B cell (primary cell): ENCODE data around the gene TAL1. TPM values are rescaled to one million over a fixed set of nuclear protein-coding genes. Genes with fewer than 3 reads are reported as not detected.

Experiments used
- ATAC-seq: fragments of 200-7000 bp; cut with Tn5 transposase; one replicate; pipeline ENCODE4 v1.10.0; 2021; ENCODE audit warnings: low read depth, mild to moderate bottlenecking, moderate number of reproducible peaks, moderate library complexity
- CTCF ChIA-PET: fragments of 350-600 bp; sonication (Branson Sonifier 250); formaldehyde crosslinking; loops from one replicate; lab custom pipeline; 2021; ENCODE audit warnings: antibody characterized with exemption, inconsistent platforms; lab: Charles Lee
- POLR2A ChIA-PET: fragments of 350-600 bp; sonication (Branson Sonifier 250); formaldehyde crosslinking; loops from one replicate; lab custom pipeline; 2021; ENCODE audit warnings: antibody characterized with exemption; lab: Charles Lee
- DNase-seq: peaks from one replicate; pipeline ENCODE4 v3.0.0; 2013
- H2AFZ ChIP-seq: 2 replicates; pipeline ENCODE4 v1.6.1; 2012; ENCODE audit warnings: mild to moderate bottlenecking, low read depth, low read length; ENCODE audit not compliant: insufficient read depth, poor library complexity, severe bottlenecking
- H3K27ac ChIP-seq, 2 donors: 1 replicate in 1 of 2; 2 replicates in 1 of 2; pipeline ENCODE4 v1.5.1; 2012 to 2013; ENCODE audit warnings: low read length in 2 of 2, mild to moderate bottlenecking in 2 of 2, moderate library complexity in 1 of 2
- H3K27me3 ChIP-seq, 4 experiments: fragments of 200-600 bp in 1 of 4; sonication (generic) in 1 of 4; replicated peaks in 1 of 4; 1 replicate in 2 of 4; 2 replicates in 2 of 4; pipeline versions ENCODE4 v1.6.1 to v1.7.0; 2013 to 2016; ENCODE audit warnings: low read length in 3 of 4, mild to moderate bottlenecking in 2 of 4, mixed read lengths in 1 of 4, moderate library complexity in 1 of 4; ENCODE audit not compliant: insufficient read depth in 4 of 4, control insufficient read depth in 3 of 4; ENCODE audit errors: control extremely low read depth in 1 of 4
- H3K36me3 ChIP-seq, 2 experiments: replicated peaks in 1 of 2; 1 replicate in 1 of 2; 2 replicates in 1 of 2; pipeline versions ENCODE4 v1.6.1 to v1.7.1; 2013; ENCODE audit warnings: low read length in 1 of 2; ENCODE audit not compliant: insufficient read depth in 2 of 2, control insufficient read depth in 1 of 2; ENCODE audit errors: control extremely low read depth in 1 of 2, extremely low read depth in 1 of 2
- H3K4me1 ChIP-seq, 2 donors: fragments of 200-600 bp in 1 of 2; sonication (generic) in 1 of 2; 1 replicate in 1 of 2; 2 replicates in 1 of 2; pipeline versions ENCODE4 v1.5.1 to v1.6.1; 2013 to 2017; ENCODE audit warnings: low read length in 2 of 2; ENCODE audit not compliant: control insufficient read depth in 2 of 2, insufficient read depth in 2 of 2
- H3K4me2 ChIP-seq: replicated peaks from 2 replicates; pipeline ENCODE3; 2012; ENCODE audit warnings: mild to moderate bottlenecking, low read depth, low read length; ENCODE audit not compliant: poor library complexity, severe bottlenecking
- H3K4me3 ChIP-seq, 5 experiments: fragments of 200-600 bp in 1 of 5; sonication (generic) in 1 of 5; 1 replicate in 3 of 5; 2 replicates in 2 of 5; pipeline versions ENCODE4 v1.5.1 to v1.7.0; 2011 to 2016; ENCODE audit warnings: low read length in 4 of 5, mild to moderate bottlenecking in 4 of 5, low read depth in 2 of 5, control low read depth in 1 of 5, moderate library complexity in 1 of 5; ENCODE audit not compliant: insufficient read depth in 1 of 5; ENCODE audit errors: control extremely low read depth in 1 of 5, extremely low read depth in 1 of 5
- H3K79me2 ChIP-seq: fragments of 200-600 bp; sonication (generic); one replicate; pipeline ENCODE4 v1.6.0; 2016; ENCODE audit warnings: low read length; ENCODE audit not compliant: control insufficient read depth, insufficient read depth
- H3K9ac ChIP-seq: fragments of 200-600 bp; sonication (generic); 2 replicates; pipeline ENCODE4 v1.6.1; 2017; ENCODE audit warnings: mild to moderate bottlenecking, low read length, moderate library complexity
- H3K9me3 ChIP-seq, 3 donors: one replicate each; pipeline versions ENCODE4 v1.6.1 to v1.7.1; 2013; ENCODE audit warnings: low read length in 2 of 3; ENCODE audit not compliant: control insufficient read depth in 2 of 3, insufficient read depth in 1 of 3; ENCODE audit errors: control extremely low read depth in 1 of 3
- H4K20me1 ChIP-seq: 2 replicates; pipeline ENCODE4 v1.6.0; 2012; ENCODE audit warnings: mild to moderate bottlenecking, low read length; ENCODE audit not compliant: insufficient read depth, control insufficient read depth, poor library complexity, severe bottlenecking
- H3K27ac Mint-ChIP-seq: one replicate; pipeline ENCODE4 v1.8.0; 2021; ENCODE audit warnings: mixed read lengths
- H3K27me3 Mint-ChIP-seq: one replicate; pipeline ENCODE4 v1.8.0; 2021; ENCODE audit warnings: mixed read lengths
- H3K4me1 Mint-ChIP-seq: one replicate; pipeline ENCODE4 v1.8.0; 2021; ENCODE audit warnings: mixed read lengths
- H3K4me3 Mint-ChIP-seq: one replicate; pipeline ENCODE4 v1.8.0; 2021; ENCODE audit warnings: mixed read lengths
- H3K9me3 Mint-ChIP-seq: one replicate; pipeline ENCODE4 v1.8.0; 2022; ENCODE audit warnings: mixed read lengths; ENCODE audit not compliant: insufficient read depth
- EZH2 ChIP-seq: IDR thresholded peaks from 2 replicates; pipeline ENCODE4 v1.6.1; 2012; ENCODE audit warnings: borderline replicate concordance, low read depth, mild to moderate bottlenecking, moderate library complexity, low read length; ENCODE audit not compliant: insufficient read depth, poor library complexity, severe bottlenecking
- WGBS: methylation state at CpG from one replicate; pipeline ENCODE4 v1.1.5; 2013; ENCODE audit warnings: missing lambda C conversion rate; ENCODE audit not compliant: insufficient coverage; 5-methylcytosine and 5-hydroxymethylcytosine counted together
- intact Hi-C: fragments of 100-400 bp; cut with micrococcal nuclease; formaldehyde crosslinking; loops from one replicate; pipeline ENCODE4 v1.10.0; 2022
- polyA plus RNA-seq: library from polyadenylated mRNA; depleted of rRNA; stranded (reverse); fragments of >200 nt; gene quantifications from 2 replicates; pipeline ENCODE4 v1.2.3, GENCODE V29; 2012
- total RNA-seq, 2 donors: library from RNA; stranded (reverse); fragments of 120-200 nt in 1 of 2; gene quantifications; 1 replicate in 1 of 2; 2 replicates in 1 of 2; pipeline versions ENCODE4 v1.2.3 to v1.2.4, GENCODE V29; 2013 to 2022
- TF ChIP-seq, protein P1 (sequence below): fragments of 200-600 bp; IDR thresholded peaks from one replicate; pipeline ENCODE4 v1.8.0; 2022; ENCODE audit warnings: antibody characterized with exemption, mild to moderate bottlenecking

TAL1 gene
- total and polyA plus RNA-seq, 2 donors (not counting 1 experiment from before 2014, with no cell fraction given) = not detected

- Histone ChIP-seq H3K27me3 (peaks cover 0 to 17% (median 2%) of the 10 kb centered on the region in 4 experiments), H3K9me3 (no peaks in the 10 kb centered on the region), H3K27ac (no peak overlapping the region), H3K4me3 (no peak overlapping the region), H3K4me2 (no peak overlapping the region), H3K4me1 (no peaks in the 10 kb centered on the region), H2AFZ (no peak overlapping the region), H3K9ac (no peak overlapping the region), H3K36me3 (no peaks in the 10 kb centered on the region), H4K20me1 (no peaks in the 10 kb centered on the region), H3K79me2 (no peaks in the 10 kb centered on the region)
- no peaks in the 10 kb centered on the region for H3K9me3 Mint-ChIP-seq
- H3K4me1 Mint-ChIP-seq = no peaks in the 10 kb centered on the region
- POLR2A ChIA-PET = no interaction called here
- H3K27me3 Mint-ChIP-seq = peaks cover 45% of the 10 kb centered on the region
- CTCF ChIA-PET = no interaction called here
- no peak for DNase-seq
- intact Hi-C loops = no loop called here
- TF ChIP-seq, protein P1, sequence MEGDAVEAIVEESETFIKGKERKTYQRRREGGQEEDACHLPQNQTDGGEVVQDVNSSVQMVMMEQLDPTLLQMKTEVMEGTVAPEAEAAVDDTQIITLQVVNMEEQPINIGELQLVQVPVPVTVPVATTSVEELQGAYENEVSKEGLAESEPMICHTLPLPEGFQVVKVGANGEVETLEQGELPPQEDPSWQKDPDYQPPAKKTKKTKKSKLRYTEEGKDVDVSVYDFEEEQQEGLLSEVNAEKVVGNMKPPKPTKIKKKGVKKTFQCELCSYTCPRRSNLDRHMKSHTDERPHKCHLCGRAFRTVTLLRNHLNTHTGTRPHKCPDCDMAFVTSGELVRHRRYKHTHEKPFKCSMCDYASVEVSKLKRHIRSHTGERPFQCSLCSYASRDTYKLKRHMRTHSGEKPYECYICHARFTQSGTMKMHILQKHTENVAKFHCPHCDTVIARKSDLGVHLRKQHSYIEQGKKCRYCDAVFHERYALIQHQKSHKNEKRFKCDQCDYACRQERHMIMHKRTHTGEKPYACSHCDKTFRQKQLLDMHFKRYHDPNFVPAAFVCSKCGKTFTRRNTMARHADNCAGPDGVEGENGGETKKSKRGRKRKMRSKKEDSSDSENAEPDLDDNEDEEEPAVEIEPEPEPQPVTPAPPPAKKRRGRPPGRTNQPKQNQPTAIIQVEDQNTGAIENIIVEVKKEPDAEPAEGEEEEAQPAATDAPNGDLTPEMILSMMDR = no peak
- TF ChIP-seq EZH2 = no peak
- no peak for ATAC-seq
- H3K27ac Mint-ChIP-seq = no peak overlapping the region
- 78% methylated on average over 3 of the region's 5 CpGs for WGBS
- H3K4me3 Mint-ChIP-seq = no peak overlapping the region
Measured at GRCh38 chr1:47243910-47244309, 11.9 kb upstream of the TAL1 start.

DNA sequence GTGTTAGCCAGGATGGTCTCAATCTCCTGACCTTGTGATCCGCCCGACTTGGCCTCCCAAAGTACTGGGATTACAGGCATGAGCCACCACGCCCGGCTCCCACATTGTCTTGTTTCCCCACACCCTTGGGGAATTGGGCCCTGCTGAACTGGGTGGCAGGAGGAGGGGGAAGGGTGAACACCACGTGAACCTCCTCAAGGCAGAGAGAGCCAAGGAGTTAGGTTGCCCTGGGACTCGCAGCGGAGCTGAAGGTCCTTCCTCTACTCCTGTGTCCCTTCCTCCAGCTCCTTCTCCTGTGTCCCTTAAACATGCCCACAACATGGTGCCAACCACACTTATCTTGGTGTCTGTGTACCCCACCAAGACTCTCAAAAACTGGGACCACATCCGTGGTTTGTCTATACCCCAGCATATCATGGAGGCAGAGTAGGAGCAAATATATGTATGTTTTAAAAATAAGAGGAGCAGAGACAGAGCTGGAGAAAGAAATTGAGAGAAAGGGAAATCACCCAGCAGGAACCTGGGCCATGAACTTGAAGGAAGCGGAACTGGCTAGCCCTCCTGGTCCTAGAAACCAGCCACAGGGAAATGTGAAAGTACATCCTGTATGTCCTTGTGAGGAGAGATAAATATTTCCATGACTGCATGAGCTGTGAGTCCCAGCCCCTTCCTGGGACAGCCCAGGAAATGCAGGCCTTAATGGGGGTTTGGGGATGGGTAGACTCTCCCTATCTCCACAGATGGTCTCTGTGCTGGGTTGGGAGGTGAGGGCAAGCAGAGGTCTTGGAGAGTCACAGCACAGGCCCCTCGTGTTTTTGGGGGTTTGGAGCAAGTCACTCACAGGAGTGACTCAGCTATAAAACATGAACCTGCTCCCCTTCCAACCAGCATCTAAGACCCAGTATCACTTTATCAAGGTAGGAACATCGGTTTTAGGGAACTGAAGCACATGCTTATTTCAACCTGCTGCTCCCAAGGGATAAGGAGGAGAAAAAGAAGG is 9.4 kb upstream of the TAL1 start:
- H3K27ac ChIP-seq = no peak overlapping the region
- no peaks in the 10 kb centered on the region for H3K4me1 ChIP-seq
- H3K4me3 ChIP-seq = no peak overlapping the region
- H3K27me3 Mint-ChIP-seq = peaks cover 62% of the 10 kb centered on the region
- ChIA-PET CTCF (no interaction called here), POLR2A (no interaction called here)
- no peaks in the 10 kb centered on the region for H3K9me3 ChIP-seq
- H3K4me1 Mint-ChIP-seq = no peaks in the 10 kb centered on the region
- H3K4me2 ChIP-seq = no peak overlapping the region
- no peaks in the 10 kb centered on the region for H3K36me3 ChIP-seq
- peaks cover 0 to 28% (median 2%) of the 10 kb centered on the region in 4 experiments for H3K27me3 ChIP-seq
- 96% methylated on average over 5 of the region's 11 CpGs for WGBS
- H3K9ac ChIP-seq = no peak overlapping the region
- TF ChIP-seq EZH2 = no peak
- TF ChIP-seq, protein P1 = no peak
- H3K4me3 Mint-ChIP-seq = no peak overlapping the region
- no peak overlapping the region for H2AFZ ChIP-seq
- DNase-seq (no peak), ATAC-seq (no peak)
- H3K27ac Mint-ChIP-seq = no peak overlapping the region
- no peaks in the 10 kb centered on the region for H4K20me1 ChIP-seq
- intact Hi-C loops = no loop called here
- no peaks in the 10 kb centered on the region for H3K9me3 Mint-ChIP-seq
- no peaks in the 10 kb centered on the region for H3K79me2 ChIP-seq
